HTR-8/SVneo (cell line): Measurements from ENCODE around the gene VPS37D.

Experiments
- DNase-seq: peaks from one replicate; pipeline ENCODE4 v3.0.0; 2011; ENCODE audit warnings: low spot score, mixed read lengths; ENCODE audit not compliant: insufficient read length
- FAIRE-seq: peaks from 2 replicates; lab custom pipeline; 2011; peaks lifted over from hg19 to GRCh38; lab: Jason Lieb, UNC

VPS37D gene

DNA sequence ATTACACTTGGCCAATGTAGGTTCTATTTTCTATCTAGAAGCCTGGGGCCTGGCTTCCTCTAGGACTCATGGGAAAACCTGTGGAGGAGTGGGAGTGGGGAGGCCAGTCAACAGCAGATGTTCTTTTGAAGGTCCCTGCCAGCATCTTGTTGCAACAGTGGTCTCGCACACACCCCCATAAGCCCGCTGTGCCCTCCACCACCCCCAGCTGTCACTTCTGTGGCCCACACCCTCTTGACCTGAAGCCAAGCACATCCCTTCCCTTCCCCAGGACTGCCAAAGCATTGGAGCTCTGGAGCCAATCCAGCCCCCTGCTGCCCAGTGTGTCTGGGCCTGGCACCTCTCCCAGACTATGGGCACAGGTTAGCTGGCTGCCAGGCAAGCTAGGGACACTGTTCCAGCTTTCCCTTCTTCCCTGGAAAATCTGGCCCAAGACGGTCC lies 53.8 kb downstream of the VPS37D start:
- DNase-seq (no peak), FAIRE-seq (no peak)
